Ascending aorta (tissue), 2 donors: Measurements from ENCODE around the gene ETV7. TPM values are rescaled to one million over a fixed set of nuclear protein-coding genes. Genes with fewer than 3 reads are reported as not detected.
"Not testable (repeated sequence)": the region's sequence is repeated elsewhere in the genome, so short reads cannot be mapped to it uniquely, and the experiment has no call there.

Experiments
- DNase-seq, 2 donors: peaks; one replicate each; pipeline ENCODE4 v3.0.0-alpha.2; 2019; ENCODE audit warnings: low spot score in 2 of 2
- H3K27ac ChIP-seq, 2 donors: fragments of 200-600 bp; sonication (generic); one replicate each; pipeline ENCODE4 v1.5.1; 2016 to 2017; ENCODE audit warnings: mild to moderate bottlenecking in 1 of 2
- H3K27me3 ChIP-seq: fragments of 200-600 bp; sonication (generic); one replicate; pipeline ENCODE4 v1.5.1; 2017
- H3K36me3 ChIP-seq, 2 donors: fragments of 200-600 bp; sonication (generic); one replicate each; pipeline ENCODE4 v1.5.1; 2016
- H3K4me1 ChIP-seq, 2 donors: fragments of 200-600 bp; sonication (generic); one replicate each; pipeline ENCODE4 v1.5.1; 2016 to 2017; ENCODE audit warnings: mild to moderate bottlenecking in 1 of 2
- H3K4me3 ChIP-seq, 2 donors: fragments of 200-600 bp; sonication (generic); one replicate each; pipeline ENCODE4 v1.5.1; 2016 to 2017; ENCODE audit warnings: mild to moderate bottlenecking in 1 of 2
- H3K9me3 ChIP-seq, 2 donors: fragments of 200-600 bp; sonication (generic); one replicate each; pipeline ENCODE4 v1.5.1; 2016
- intact Hi-C: fragments of 100-400 bp; cut with DNase I; formaldehyde crosslinking; loops from one replicate; pipeline ENCODE4 v1.15.1; 2023
- total RNA-seq: library from RNA; depleted of rRNA; stranded (reverse); fragments of >200 nt; gene quantifications from one replicate; pipeline ENCODE4 v1.1.0, GENCODE V29; 2016
- TF ChIP-seq, protein P1 (sequence below), 3 experiments: fragments of 200-600 bp in 2 of 3; fragments of 450-650 bp in 1 of 3; sonication (generic) in 2 of 3; IDR thresholded peaks; one replicate each; pipeline ENCODE4 v1.5.1; 2016 to 2019; ENCODE audit warnings: antibody characterized with exemption in 3 of 3, mild to moderate bottlenecking in 1 of 3, moderate library complexity in 1 of 3

The ETV7 gene
- total RNA-seq, 1 donor from 2014 or later, result not detected

DNA sequence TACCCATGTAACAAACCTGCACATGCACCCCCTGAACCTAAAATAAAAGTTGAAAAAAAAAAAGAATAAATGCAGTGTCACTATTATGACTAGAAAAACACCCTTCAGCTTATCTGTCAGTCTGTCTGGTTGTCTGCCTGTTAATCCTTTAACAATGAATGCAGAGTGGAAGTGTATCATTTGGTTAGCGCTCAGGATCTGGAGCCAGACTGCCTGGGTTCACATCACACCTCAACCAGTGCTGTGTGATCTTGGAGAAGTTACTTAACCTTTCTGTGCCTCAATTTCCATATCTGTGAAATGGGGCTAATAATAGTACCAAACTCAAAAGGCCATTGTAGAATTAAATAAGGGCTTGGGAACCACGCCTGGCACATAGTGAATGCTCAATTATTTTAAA lies 16.8 kb downstream of the ETV7 start:
- DNase-seq, result no peak
- H3K4me1 ChIP-seq, result no peaks in the 10 kb centered on the region
- no peak overlapping the region for H3K4me3 ChIP-seq
- no peaks in the 10 kb centered on the region for H3K27me3 ChIP-seq
- H3K27ac ChIP-seq, result no peak overlapping the region
- no peaks in the 10 kb centered on the region for H3K9me3 ChIP-seq
- peaks cover 3 to 5% of the 10 kb centered on the region in 2 donors for H3K36me3 ChIP-seq
- intact Hi-C loops, result no loop called here
- TF ChIP-seq, protein P1, sequence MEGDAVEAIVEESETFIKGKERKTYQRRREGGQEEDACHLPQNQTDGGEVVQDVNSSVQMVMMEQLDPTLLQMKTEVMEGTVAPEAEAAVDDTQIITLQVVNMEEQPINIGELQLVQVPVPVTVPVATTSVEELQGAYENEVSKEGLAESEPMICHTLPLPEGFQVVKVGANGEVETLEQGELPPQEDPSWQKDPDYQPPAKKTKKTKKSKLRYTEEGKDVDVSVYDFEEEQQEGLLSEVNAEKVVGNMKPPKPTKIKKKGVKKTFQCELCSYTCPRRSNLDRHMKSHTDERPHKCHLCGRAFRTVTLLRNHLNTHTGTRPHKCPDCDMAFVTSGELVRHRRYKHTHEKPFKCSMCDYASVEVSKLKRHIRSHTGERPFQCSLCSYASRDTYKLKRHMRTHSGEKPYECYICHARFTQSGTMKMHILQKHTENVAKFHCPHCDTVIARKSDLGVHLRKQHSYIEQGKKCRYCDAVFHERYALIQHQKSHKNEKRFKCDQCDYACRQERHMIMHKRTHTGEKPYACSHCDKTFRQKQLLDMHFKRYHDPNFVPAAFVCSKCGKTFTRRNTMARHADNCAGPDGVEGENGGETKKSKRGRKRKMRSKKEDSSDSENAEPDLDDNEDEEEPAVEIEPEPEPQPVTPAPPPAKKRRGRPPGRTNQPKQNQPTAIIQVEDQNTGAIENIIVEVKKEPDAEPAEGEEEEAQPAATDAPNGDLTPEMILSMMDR (IDR thresholded peaks at IDR 0.05), result no peak

DNA sequence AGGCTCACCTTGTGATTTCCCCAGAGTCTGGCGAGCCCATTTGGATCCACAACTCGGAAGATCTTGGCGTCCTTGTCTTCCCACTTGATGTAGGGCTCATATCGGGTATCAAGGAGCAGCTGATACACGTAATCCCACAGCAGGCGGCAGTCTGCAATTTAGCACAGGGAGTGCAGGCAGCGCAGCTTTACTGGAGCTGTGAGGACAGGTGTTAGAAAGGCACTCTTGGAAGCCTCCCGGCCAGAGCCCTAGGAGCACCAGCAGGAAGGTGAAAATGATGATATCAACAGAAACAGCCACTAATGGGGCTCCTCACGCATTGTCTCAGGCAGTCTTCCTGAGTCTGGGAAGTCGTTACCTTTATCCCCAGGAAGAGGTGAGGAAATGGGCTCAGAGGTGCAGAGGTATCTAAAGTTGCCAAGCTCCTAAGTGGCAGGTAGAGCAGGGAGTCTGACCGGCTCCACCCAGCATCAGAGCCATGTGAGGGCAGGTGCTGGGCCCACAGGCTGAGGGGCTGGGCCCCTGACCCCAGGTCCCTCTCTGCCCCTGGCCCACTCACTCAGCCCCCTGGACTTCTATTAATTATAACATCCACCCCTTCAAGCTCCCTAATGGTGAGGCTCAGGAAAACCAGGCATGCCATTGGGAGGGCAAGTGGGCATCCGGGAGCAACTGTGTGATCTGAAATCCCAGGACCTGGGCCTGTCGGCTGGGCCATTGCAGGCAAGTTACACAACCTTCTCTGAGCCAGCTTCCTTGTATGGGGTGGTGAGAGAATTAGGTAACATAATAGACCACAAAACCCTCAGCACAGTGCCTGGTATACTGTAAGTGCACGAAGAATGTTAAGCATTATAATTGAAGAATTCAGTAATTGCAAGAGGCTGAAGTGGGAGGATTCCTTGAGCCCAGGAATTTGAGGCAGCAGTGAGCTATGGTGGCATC lies 18.3 kb downstream of the ETV7 start:
- Histone ChIP-seq H3K27me3 (no peaks in the 10 kb centered on the region), H3K27ac (no peak overlapping the region), H3K4me3 (no peak overlapping the region), H3K9me3 (no peaks in the 10 kb centered on the region), H3K4me1 (no peaks in the 10 kb centered on the region), H3K36me3 (peaks cover 3 to 5% of the 10 kb centered on the region in 2 donors)
- no peak for DNase-seq
- intact Hi-C loops, result no loop called here
- TF ChIP-seq, protein P1 (IDR thresholded peaks at IDR 0.05), result no peak

DNA sequence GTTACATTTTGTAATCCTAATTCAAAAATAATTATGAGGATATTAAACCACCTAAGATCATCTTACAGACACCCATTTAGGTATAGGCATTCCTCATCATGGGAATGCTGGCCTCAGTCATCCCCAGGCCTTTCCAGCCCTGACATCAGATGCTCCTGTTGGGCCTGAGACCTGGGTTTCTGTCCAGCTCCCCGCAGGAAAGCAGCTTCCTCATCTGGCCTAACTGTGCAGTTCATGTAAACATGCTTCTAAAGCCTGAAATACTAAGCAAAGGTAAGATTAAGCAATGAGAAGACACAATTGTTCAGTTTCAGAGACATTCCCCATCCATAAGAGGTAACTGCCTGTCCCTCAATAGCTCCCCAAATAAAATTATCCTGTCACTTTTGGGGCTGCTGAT lies 19.0 kb downstream of the ETV7 start:
- no peak overlapping the region for H3K4me3 ChIP-seq
- H3K27ac ChIP-seq, result no peak overlapping the region
- no peaks in the 10 kb centered on the region for H3K27me3 ChIP-seq
- no peaks in the 10 kb centered on the region for H3K4me1 ChIP-seq
- TF ChIP-seq, protein P1 (IDR thresholded peaks at IDR 0.05), result no peak
- H3K9me3 ChIP-seq, result no peaks in the 10 kb centered on the region
- peaks cover 3 to 5% of the 10 kb centered on the region in 2 donors for H3K36me3 ChIP-seq
- intact Hi-C loops, result no loop called here
- DNase-seq, result no peak

DNA sequence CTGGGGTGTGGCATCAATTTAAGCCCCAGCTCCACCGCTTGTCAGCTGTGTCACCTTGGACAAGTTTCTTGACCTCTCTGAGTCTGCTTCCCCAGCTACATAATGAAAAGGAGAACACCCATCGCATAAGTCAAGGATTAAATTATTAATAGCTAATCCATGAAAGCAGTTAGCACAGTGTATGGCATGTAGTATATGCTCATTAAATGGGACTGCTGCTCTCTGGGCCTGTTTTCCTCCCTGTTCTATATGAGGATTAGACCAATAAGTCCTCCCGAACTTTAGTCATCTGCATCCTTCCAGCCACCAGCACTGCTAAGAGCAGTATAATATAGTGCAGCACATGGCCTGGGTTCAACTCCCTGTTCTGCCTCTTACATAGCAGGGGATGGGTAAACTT lies 19.7 kb downstream of the ETV7 start:
- Histone ChIP-seq H3K4me1 (no peaks in the 10 kb centered on the region), H3K9me3 (no peaks in the 10 kb centered on the region), H3K27ac (no peak overlapping the region), H3K36me3 (peaks cover 3 to 5% of the 10 kb centered on the region in 2 donors), H3K4me3 (no peak overlapping the region), H3K27me3 (no peaks in the 10 kb centered on the region)
- no peak for DNase-seq
- intact Hi-C loops, result no loop called here
- TF ChIP-seq, protein P1 (IDR thresholded peaks at IDR 0.05), result no peak

DNA sequence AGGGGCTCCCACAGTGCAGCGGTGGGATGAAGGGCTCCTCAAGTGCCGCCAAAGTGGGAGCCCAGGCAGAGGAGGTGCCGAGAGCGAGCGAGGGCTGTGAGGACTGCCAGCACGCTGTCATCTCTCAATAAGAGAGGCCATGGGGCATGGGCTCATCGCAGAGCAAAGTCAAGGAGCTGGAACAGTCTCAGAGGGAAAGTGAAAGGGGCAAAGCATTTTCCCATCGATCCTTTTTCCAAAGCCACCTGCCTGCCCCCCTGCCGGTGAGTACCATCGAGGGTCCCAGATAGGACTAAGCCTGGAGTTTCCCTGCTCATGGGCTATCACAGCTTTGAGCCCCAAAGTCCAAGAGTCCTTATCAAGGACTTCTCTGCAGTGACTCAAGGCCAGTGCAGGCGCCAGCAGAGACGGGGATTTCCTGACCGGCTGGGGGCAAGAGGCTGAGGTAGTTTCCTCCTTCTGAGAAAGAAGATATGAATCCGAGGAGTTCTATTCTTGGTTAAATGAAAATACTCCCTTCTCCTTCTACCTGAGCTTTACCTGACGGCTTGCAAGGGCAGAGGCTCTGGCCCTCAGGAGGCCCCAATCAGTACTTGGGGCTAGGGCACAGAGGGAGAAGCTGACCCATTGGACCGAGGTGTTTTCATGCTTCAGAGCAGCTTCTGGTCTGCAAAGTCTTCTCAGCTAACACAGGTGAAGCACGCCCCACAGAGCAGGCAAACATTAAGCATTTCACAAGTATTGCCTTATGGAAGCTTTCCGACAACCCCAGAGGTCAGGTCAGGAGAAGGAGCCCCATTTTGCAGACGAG lies 22.6 kb downstream of the ETV7 start:
- Histone ChIP-seq H3K27me3 (no peaks in the 10 kb centered on the region), H3K36me3 (peaks cover 3 to 5% of the 10 kb centered on the region in 2 donors), H3K9me3 (no peaks in the 10 kb centered on the region), H3K4me3 (no peak overlapping the region), H3K27ac (no peak overlapping the region), H3K4me1 (peaks cover 0 to 10% of the 10 kb centered on the region in 2 donors)
- intact Hi-C loops, result loop anchor here (5.0 kb wide), 3 partner anchors 168 to 338 kb away; partner anchors contain the start of genes BRPF3 and MAPK14
- no peak for DNase-seq
- TF ChIP-seq, protein P1 (IDR thresholded peaks at IDR 0.05), result no peak

DNA sequence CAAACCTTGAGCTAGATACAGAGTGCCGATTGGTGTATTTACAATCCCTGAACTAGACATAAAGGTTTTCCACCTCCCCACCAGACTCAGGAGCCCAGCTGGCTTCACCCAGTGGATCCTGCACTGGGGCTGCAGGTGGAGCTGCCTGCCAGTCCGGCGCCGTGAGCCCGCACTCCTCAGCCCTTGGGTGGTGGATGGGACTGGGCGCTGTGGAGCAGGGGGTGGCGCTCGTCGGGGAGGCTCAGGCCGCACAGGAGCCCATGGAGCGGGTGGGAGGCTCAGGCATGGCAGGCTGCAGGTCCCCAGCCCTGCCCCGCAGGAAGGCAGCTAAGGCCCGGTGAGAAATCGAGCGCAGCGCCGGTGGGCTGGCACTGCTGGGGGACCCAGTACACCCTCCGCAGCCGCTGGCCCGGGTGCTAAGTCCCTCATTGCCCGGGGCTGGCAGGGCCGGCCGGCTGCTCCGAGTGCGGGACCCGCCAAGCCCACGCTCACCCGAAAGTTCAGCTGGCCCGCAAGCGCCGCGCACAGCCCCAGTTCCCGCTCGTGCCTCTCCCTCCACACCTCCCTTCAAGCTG lies 23.3 kb downstream of the ETV7 start:
- H3K4me3 ChIP-seq, H3K27me3 ChIP-seq, H3K36me3 ChIP-seq, H3K9me3 ChIP-seq, DNase-seq, H3K27ac ChIP-seq: not testable (repeated sequence)
- intact Hi-C loops, result loop anchor here (5.0 kb wide), 3 partner anchors 167 to 337 kb away; partner anchors contain the start of genes BRPF3 and MAPK14
- H3K4me1 ChIP-seq, result peaks cover 0 to 18% of the 10 kb centered on the region in 2 donors

DNA sequence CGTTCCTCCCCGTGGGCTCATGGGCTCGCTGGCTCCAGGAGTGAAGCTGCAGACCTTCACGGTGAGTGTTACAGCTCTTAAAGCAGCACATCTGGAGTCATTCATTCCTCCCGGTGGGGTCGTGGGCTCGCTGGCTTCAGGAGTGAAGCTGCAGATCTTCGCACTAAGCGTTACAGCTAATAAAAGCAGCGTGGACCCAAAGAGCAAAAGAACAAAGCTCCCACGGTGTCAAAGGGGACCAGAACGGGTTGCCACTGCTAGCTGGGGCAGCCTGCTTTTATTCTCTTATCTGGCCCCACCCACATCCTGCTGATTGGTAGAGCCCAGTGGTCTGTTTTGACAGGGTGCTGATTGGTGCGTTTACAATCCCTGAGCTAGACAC lies 24.1 kb downstream of the ETV7 start:
- not testable (repeated sequence) for H3K4me3 ChIP-seq, H3K27me3 ChIP-seq, DNase-seq, H3K27ac ChIP-seq, H3K9me3 ChIP-seq, H3K36me3 ChIP-seq
- peaks cover 0 to 26% of the 10 kb centered on the region in 2 donors for H3K4me1 ChIP-seq
- intact Hi-C loops, result loop anchor here (5.0 kb wide), 3 partner anchors 166 to 336 kb away; partner anchors contain the start of genes BRPF3 and MAPK14
